HL-60 (cell line): ENCODE results near the gene PPP1R16B.

Experiments used
- DNase-seq, 2 experiments: peaks; one replicate each; pipeline ENCODE4 v3.0.0-alpha.2; 2010 to 2020; ENCODE audit warnings: low read depth in 1 of 2, low spot score in 1 of 2
- H3K27ac ChIP-seq: fragments of 250-450 bp; sonication (Bioruptor Pico); replicated peaks from 2 replicates; pipeline ENCODE4 v1.5.1; 2020; ENCODE audit warnings: mild to moderate bottlenecking, moderate library complexity
- H3K27me3 ChIP-seq: fragments of 250-450 bp; sonication (Bioruptor Pico); 2 replicates; pipeline ENCODE4 v1.5.1; 2021; ENCODE audit warnings: mild to moderate bottlenecking, moderate library complexity; ENCODE audit not compliant: insufficient read depth, poor library complexity, severe bottlenecking
- H3K4me3 ChIP-seq: replicated peaks from 2 replicates; pipeline ENCODE4 v1.5.1; 2011; ENCODE audit warnings: mild to moderate bottlenecking, control low read depth, low read length; ENCODE audit not compliant: insufficient read depth
- GABPA ChIP-seq: IDR thresholded peaks from 2 replicates; pipeline ENCODE4 v1.6.1; 2012; ENCODE audit warnings: low read depth
- POLR2AphosphoS5 ChIP-seq: IDR thresholded peaks from 2 replicates; pipeline ENCODE4 v1.6.1; 2012; ENCODE audit warnings: low read depth
- SPI1 ChIP-seq: IDR thresholded peaks from 2 replicates; pipeline ENCODE4 v1.6.1; 2012; ENCODE audit warnings: low read depth, mild to moderate bottlenecking, borderline replicate concordance
- TF ChIP-seq, protein P1 (sequence below): IDR thresholded peaks from 2 replicates; pipeline ENCODE4 v1.6.1; 2012; ENCODE audit warnings: low read depth; ENCODE audit not compliant: insufficient replicate concordance
- TF ChIP-seq, protein P2 (sequence below): IDR thresholded peaks from one replicate; pipeline ENCODE4 v1.5.1; 2011; ENCODE audit warnings: low read length, control low read depth, inconsistent platforms; ENCODE audit not compliant: insufficient read depth

Gene PPP1R16B

GRCh38 chr20:38926934-38927616 lies 121.6 kb downstream of the PPP1R16B start:
- peak overlapping the region; percentile 68 for H3K27ac ChIP-seq

DNA sequence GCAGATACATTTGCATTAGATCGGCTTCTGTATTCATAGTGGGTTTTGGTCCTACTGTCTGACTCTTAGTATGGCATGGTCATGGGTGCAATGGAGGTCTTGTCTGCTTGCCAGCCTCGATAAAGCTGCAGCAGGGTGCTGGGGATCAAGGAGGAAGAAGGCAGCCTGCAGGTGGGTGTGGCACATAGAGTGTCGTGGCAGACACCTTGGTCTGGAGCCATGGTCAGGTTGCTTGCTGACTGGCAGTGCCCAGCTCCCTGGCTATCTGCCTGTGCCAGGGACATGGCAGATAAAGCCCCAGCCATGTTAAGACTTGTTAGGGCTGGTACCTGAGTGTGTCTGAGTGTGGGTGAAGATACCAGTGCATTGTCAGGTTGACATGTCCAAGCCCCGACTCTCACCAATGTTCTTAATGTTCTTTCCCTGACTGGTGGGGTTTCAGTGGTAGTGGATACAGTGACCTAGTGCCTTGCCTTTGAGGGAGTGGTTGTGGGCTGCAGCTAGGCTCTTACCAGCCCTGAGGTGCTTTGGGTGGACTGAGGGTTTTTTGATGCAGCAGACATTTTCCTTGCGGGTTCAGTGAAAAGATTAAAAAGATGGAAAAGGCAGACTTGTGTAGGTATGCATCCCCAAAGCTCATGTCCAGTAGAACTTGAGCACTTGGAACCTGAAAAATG lies 122.5 kb downstream of the PPP1R16B start:
- DNase-seq, result peak in 1 of 2 experiments; percentile 35
- no peaks in the 10 kb centered on the region for H3K27me3 ChIP-seq
- H3K4me3 ChIP-seq, result peak overlapping the region; percentile 74
- no peak overlapping the region for H3K27ac ChIP-seq
- TF ChIP-seq, protein P1, sequence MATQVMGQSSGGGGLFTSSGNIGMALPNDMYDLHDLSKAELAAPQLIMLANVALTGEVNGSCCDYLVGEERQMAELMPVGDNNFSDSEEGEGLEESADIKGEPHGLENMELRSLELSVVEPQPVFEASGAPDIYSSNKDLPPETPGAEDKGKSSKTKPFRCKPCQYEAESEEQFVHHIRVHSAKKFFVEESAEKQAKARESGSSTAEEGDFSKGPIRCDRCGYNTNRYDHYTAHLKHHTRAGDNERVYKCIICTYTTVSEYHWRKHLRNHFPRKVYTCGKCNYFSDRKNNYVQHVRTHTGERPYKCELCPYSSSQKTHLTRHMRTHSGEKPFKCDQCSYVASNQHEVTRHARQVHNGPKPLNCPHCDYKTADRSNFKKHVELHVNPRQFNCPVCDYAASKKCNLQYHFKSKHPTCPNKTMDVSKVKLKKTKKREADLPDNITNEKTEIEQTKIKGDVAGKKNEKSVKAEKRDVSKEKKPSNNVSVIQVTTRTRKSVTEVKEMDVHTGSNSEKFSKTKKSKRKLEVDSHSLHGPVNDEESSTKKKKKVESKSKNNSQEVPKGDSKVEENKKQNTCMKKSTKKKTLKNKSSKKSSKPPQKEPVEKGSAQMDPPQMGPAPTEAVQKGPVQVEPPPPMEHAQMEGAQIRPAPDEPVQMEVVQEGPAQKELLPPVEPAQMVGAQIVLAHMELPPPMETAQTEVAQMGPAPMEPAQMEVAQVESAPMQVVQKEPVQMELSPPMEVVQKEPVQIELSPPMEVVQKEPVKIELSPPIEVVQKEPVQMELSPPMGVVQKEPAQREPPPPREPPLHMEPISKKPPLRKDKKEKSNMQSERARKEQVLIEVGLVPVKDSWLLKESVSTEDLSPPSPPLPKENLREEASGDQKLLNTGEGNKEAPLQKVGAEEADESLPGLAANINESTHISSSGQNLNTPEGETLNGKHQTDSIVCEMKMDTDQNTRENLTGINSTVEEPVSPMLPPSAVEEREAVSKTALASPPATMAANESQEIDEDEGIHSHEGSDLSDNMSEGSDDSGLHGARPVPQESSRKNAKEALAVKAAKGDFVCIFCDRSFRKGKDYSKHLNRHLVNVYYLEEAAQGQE, result no peak
- TF ChIP-seq GABPA (no peak), SPI1 (no peak), POLR2AphosphoS5 (no peak)
- TF ChIP-seq, protein P2, sequence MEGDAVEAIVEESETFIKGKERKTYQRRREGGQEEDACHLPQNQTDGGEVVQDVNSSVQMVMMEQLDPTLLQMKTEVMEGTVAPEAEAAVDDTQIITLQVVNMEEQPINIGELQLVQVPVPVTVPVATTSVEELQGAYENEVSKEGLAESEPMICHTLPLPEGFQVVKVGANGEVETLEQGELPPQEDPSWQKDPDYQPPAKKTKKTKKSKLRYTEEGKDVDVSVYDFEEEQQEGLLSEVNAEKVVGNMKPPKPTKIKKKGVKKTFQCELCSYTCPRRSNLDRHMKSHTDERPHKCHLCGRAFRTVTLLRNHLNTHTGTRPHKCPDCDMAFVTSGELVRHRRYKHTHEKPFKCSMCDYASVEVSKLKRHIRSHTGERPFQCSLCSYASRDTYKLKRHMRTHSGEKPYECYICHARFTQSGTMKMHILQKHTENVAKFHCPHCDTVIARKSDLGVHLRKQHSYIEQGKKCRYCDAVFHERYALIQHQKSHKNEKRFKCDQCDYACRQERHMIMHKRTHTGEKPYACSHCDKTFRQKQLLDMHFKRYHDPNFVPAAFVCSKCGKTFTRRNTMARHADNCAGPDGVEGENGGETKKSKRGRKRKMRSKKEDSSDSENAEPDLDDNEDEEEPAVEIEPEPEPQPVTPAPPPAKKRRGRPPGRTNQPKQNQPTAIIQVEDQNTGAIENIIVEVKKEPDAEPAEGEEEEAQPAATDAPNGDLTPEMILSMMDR, result no peak

More at GRCh38 chr20:38926934-38927616, 121.6 kb downstream of the PPP1R16B start:
- TF ChIP-seq POLR2AphosphoS5, result no peak
- TF ChIP-seq, protein P1, result no peak
- TF ChIP-seq GABPA, result no peak
- TF ChIP-seq, protein P2, result no peak
- no peak for TF ChIP-seq SPI1
- Histone ChIP-seq H3K4me3 (peak overlapping the region; percentile 74), H3K27me3 (no peaks in the 10 kb centered on the region)
- no peak for DNase-seq

- Histone ChIP-seq H3K27ac (no peak overlapping the region), H3K27me3 (no peaks in the 10 kb centered on the region), H3K4me3 (no peak overlapping the region)
- no peak for TF ChIP-seq POLR2AphosphoS5
- no peak for DNase-seq
Observed at GRCh38 chr20:38930242-38930569, 124.7 kb downstream of the PPP1R16B start.

DNA sequence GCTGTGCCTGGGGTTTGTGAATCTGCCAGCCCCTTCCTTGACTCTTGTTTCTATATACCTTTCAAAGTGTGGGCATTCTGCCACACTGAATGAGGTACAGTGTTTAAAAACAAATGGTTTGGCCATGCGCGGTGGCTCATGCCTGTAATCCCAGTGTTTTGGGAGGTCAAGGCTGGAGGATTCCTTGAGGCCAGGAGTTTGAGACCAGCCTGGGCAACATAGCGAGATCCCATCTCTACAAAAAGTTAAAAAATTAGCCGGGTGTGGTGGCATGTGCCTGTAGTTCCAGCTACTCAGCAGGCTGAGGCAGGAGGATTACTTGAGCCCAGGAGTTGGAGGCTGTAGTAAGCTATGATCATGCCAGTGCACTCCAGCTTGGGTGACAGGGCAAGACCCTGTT lies 126.5 kb downstream of the PPP1R16B start:
- H3K27me3 ChIP-seq, result no peaks in the 10 kb centered on the region
- no peak overlapping the region for H3K27ac ChIP-seq
- H3K4me3 ChIP-seq, result no peak overlapping the region
- no peak for DNase-seq
- TF ChIP-seq SPI1 (no peak), POLR2AphosphoS5 (no peak), GABPA (no peak)
- TF ChIP-seq, protein P2, result no peak
- TF ChIP-seq, protein P1, result no peak
